ENCODE results near the gene MEIS1. TPM values are rescaled to one million over a fixed set of nuclear protein-coding genes. Genes with fewer than 3 reads are reported as not detected.

Gene MEIS1
- total RNA-seq, 1 experiment from 2014 or later = 11.5 TPM

- DNase-seq = no peak
- H3K27me3 Mint-ChIP-seq (ENCODE audit: unreplicated experiment) = no peaks in the 10 kb centered on the region
- intact Hi-C loops (cut with micrococcal nuclease; ENCODE audit: unreplicated experiment) = no loop called here
- no peaks in the 10 kb centered on the region for H3K4me1 Mint-ChIP-seq (ENCODE audit: low read depth, unreplicated experiment)
- no peaks in the 10 kb centered on the region for H3K36me3 Mint-ChIP-seq (ENCODE audit: insufficient read depth, unreplicated experiment)
- no peak overlapping the region for H3K4me3 Mint-ChIP-seq (ENCODE audit: low read depth, unreplicated experiment)
- CTCF ChIA-PET = interaction anchor here (0.6 kb wide), 1 partner anchor 221 kb away, joined by 3 read pairs; no protein-coding TSS in a partner anchor
- TF ChIP-seq CTCF (IDR thresholded peaks at IDR 0.05; ENCODE audit: unreplicated experiment) = no peak
- H3K27ac Mint-ChIP-seq (ENCODE audit: unreplicated experiment) = no peak overlapping the region
- no peaks in the 10 kb centered on the region for H3K9me3 Mint-ChIP-seq (ENCODE audit: low read depth, unreplicated experiment)
- BruUV-seq (replicated peaks) = no TSS peak
These were observed 170.1 kb downstream of the MEIS1 start for GRCh38 chr2:66604976-66605375.

- no peaks in the 10 kb centered on the region for H3K4me1 Mint-ChIP-seq (ENCODE audit: low read depth, unreplicated experiment)
- no peaks in the 10 kb centered on the region for H3K27me3 Mint-ChIP-seq (ENCODE audit: unreplicated experiment)
- H3K36me3 Mint-ChIP-seq (ENCODE audit: insufficient read depth, unreplicated experiment) = no peaks in the 10 kb centered on the region
- no TSS peak for BruUV-seq (replicated peaks)
- no peaks in the 10 kb centered on the region for H3K9me3 Mint-ChIP-seq (ENCODE audit: low read depth, unreplicated experiment)
- CTCF ChIA-PET = interaction anchor here (0.6 kb wide), 1 partner anchor 309 kb away, joined by 5 read pairs; no protein-coding TSS in a partner anchor
- no peak for DNase-seq
- intact Hi-C loops (cut with micrococcal nuclease; ENCODE audit: unreplicated experiment) = no loop called here
- TF ChIP-seq CTCF (IDR thresholded peaks at IDR 0.05; ENCODE audit: unreplicated experiment) = no peak
- no peak overlapping the region for H3K4me3 Mint-ChIP-seq (ENCODE audit: low read depth, unreplicated experiment)
- no peak overlapping the region for H3K27ac Mint-ChIP-seq (ENCODE audit: unreplicated experiment)
These were observed 172.2 kb downstream of the MEIS1 start for GRCh38 chr2:66607152-66607551.

All from Calu3 (cell line).